ENCODE results near the gene ASAP2.

GRCh38 chr2:9325428-9325827, 118.8 kb downstream of the ASAP2 start:
- TF ChIP-seq, protein P1, sequence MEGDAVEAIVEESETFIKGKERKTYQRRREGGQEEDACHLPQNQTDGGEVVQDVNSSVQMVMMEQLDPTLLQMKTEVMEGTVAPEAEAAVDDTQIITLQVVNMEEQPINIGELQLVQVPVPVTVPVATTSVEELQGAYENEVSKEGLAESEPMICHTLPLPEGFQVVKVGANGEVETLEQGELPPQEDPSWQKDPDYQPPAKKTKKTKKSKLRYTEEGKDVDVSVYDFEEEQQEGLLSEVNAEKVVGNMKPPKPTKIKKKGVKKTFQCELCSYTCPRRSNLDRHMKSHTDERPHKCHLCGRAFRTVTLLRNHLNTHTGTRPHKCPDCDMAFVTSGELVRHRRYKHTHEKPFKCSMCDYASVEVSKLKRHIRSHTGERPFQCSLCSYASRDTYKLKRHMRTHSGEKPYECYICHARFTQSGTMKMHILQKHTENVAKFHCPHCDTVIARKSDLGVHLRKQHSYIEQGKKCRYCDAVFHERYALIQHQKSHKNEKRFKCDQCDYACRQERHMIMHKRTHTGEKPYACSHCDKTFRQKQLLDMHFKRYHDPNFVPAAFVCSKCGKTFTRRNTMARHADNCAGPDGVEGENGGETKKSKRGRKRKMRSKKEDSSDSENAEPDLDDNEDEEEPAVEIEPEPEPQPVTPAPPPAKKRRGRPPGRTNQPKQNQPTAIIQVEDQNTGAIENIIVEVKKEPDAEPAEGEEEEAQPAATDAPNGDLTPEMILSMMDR (IDR thresholded peaks at IDR 0.05; ENCODE audit: borderline replicate concordance, extremely low read depth, low read length, poor library complexity, severe bottlenecking): no peak
- no peak for TF ChIP-seq EZH2 (IDR thresholded peaks at IDR 0.05; ENCODE audit: borderline replicate concordance, low read depth, low read length, severe bottlenecking)
